Thymus (tissue), 11 donors: Measurements from ENCODE around the gene RPS15A. TPM values are rescaled to one million over a fixed set of nuclear protein-coding genes. Genes with fewer than 3 reads are reported as not detected.
"Not testable (repeated sequence)": the region's sequence is repeated elsewhere in the genome, so short reads cannot be mapped to it uniquely, and the experiment has no call there.

Source experiments
- DNase-seq, 9 donors: peaks; one replicate each; pipeline ENCODE4 v3.0.0-alpha.2; 2013; ENCODE audit warnings: low spot score in 9 of 9, low read depth in 6 of 9, missing footprints in 1 of 9
- H3K27ac ChIP-seq, 2 donors: one replicate each; pipeline ENCODE4 v1.5.1; 2013; ENCODE audit warnings: control low read depth in 1 of 2, low read depth in 1 of 2, low read length in 1 of 2, mild to moderate bottlenecking in 1 of 2, moderate library complexity in 1 of 2
- H3K27me3 ChIP-seq, 2 donors: one replicate each; pipeline ENCODE4 v1.5.1; 2013; ENCODE audit warnings: low read length in 1 of 2; ENCODE audit not compliant: control insufficient read depth in 2 of 2, insufficient read depth in 1 of 2
- H3K36me3 ChIP-seq, 2 donors: one replicate each; pipeline ENCODE4 v1.5.1; 2013; ENCODE audit warnings: low read length in 1 of 2, mild to moderate bottlenecking in 1 of 2, moderate library complexity in 1 of 2; ENCODE audit not compliant: control insufficient read depth in 2 of 2, insufficient read depth in 2 of 2
- H3K4me1 ChIP-seq, 2 donors: one replicate each; pipeline ENCODE4 v1.5.1; 2013; ENCODE audit warnings: low read length in 2 of 2; ENCODE audit not compliant: control insufficient read depth in 2 of 2, insufficient read depth in 2 of 2
- H3K4me3 ChIP-seq, 2 donors: one replicate each; pipeline ENCODE4 v1.5.1; 2013; ENCODE audit warnings: low read length in 2 of 2, control low read depth in 1 of 2, mild to moderate bottlenecking in 1 of 2
- H3K9me3 ChIP-seq, 2 donors: one replicate each; pipeline ENCODE4 v1.5.1; 2013; ENCODE audit warnings: low read length in 1 of 2, mild to moderate bottlenecking in 1 of 2; ENCODE audit not compliant: control insufficient read depth in 2 of 2, insufficient read depth in 1 of 2
- WGBS: extraction: QIAGEN DNeasy Blood & Tissue Kit; methylation state at CpG from one replicate; pipeline ENCODE4 v1.1.7; 2013; 5-methylcytosine and 5-hydroxymethylcytosine counted together
- polyA plus RNA-seq: library from polyadenylated mRNA; stranded (reverse); fragments of 200-250 nt; gene quantifications from one replicate; pipeline ENCODE4 v1.2.3, GENCODE V29; 2013
- total RNA-seq: library from RNA; stranded (reverse); fragments of 120-200 nt; gene quantifications from one replicate; pipeline ENCODE4 v1.2.4, GENCODE V29; 2013
- donor health status: healthy.

RPS15A gene
- total and polyA plus RNA-seq, 2 donors: 6,149 to 6,819 TPM

DNA sequence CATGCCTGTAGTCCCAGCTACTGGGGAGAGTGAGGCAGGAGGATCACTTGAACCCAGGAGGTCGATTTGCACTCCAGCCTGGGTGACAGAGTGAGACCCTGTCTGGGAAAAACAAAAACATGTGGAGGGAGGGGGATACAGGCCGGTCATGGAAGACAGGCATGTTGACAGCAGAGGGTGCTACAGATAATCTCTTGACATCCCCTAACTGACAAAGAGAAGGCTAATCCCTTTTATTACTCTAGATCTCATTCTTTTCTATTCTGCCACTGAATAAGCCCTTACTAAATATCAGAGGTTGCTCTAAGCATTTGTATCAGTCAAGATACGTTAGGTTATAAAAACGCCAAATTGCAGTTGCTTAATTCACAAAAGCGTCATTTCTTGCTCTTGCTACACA, 13.8 kb downstream of the RPS15A start:
- H3K36me3 ChIP-seq, H3K9me3 ChIP-seq, H3K27ac ChIP-seq, H3K4me1 ChIP-seq, DNase-seq, H3K4me3 ChIP-seq, H3K27me3 ChIP-seq: not testable (repeated sequence)
- WGBS: 96% methylated on average over 5 of the region's 5 CpGs

DNA sequence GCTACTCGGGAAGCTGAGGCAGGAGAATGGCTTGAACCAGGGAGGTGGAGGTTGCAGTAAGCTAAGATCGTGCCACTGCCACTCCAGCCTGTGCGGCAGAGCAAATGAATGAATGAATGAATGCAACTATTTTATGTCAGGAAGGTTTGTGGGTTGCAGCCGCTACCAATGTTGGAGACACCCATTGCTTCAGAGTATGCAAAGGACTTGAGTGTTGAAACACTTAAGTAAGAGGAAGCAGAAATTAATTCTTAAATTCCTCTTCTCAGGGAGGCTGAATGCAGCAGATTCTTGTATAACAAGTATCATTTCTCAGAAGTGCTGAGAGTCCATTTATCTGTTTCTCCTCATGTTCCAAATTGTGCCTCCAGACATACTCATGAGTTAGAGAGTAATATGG, 15.5 kb downstream of the RPS15A start:
- H3K4me3 ChIP-seq, DNase-seq, H3K4me1 ChIP-seq, H3K27ac ChIP-seq, H3K36me3 ChIP-seq, H3K27me3 ChIP-seq, H3K9me3 ChIP-seq: not testable (repeated sequence)
- 96% methylated on average over 4 of the region's 4 CpGs for WGBS

DNA sequence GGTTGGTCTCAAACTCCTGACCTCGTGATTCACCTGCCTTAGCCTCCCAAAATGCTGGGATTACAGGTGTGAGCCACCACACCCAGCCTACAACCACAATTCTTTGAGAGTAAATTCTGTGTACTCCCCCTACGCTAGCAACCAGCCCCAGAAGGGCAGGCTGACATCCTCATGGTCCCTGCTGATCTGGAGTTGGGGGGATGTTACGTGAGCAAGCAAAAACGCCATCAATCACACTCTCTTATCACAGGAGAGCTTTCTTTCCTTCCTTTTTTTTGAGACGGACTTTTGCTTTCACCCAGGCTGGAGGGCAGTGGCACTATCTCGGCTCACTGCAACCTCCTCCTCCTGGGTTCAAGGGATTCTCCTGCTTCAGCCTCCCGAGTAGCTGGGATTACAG, 18.0 kb downstream of the RPS15A start:
- not testable (repeated sequence) for H3K27me3 ChIP-seq, DNase-seq, H3K9me3 ChIP-seq, H3K36me3 ChIP-seq, H3K4me3 ChIP-seq, H3K27ac ChIP-seq, H3K4me1 ChIP-seq
- WGBS: 59% methylated on average over 7 of the region's 7 CpGs

GRCh38 chr16:18770336-18770962, 19.7 kb downstream of the RPS15A start:
- not testable (repeated sequence) for H3K4me1 ChIP-seq, H3K9me3 ChIP-seq, H3K36me3 ChIP-seq, H3K27ac ChIP-seq, H3K27me3 ChIP-seq, H3K4me3 ChIP-seq, DNase-seq
- WGBS: 98% methylated on average over 11 of the region's 11 CpGs

DNA sequence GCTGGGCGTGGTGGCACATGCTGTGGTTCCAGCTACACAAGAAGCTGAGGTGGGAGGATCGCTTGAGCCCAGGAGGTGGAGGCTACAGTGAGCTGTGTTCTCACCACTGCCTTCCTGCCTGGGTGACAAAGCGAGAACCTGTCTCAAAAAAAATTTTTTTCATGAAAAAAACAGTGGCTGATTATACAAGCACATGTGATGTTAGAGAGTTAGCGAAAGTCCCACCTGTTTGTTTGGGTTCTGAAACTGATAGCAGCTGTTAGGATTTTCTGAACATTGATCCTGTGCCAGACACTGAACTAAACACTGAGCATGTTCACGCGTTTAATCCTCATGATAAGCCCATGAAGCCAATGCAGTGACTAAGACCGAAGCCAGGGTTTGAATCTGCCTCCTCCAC, 22.9 kb downstream of the RPS15A start:
- 40% methylated on average over 6 of the region's 7 CpGs for WGBS
- not testable (repeated sequence) for H3K36me3 ChIP-seq, H3K4me1 ChIP-seq, H3K9me3 ChIP-seq, H3K27me3 ChIP-seq, H3K27ac ChIP-seq, H3K4me3 ChIP-seq
- DNase-seq: peak in 1 of 9 donors; percentile 33

DNA sequence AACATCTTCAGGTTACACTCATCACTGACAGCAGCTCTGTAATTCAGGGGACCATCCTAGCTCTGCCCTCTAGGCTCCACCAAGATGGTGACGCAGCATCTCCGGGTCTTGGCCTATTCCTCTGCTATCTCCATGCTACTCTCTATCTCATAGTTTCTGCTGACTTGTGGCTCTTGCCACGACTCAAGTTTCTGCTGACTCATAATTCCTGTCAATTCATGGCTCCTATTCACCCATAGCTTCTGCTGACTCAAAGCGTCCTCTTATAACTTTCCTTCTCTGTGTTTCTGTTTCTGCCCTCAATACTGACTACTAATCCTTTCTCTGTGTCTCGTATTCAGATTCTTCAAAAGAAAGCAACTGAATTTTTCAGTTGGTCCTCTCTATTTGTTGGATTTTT, 27.4 kb downstream of the RPS15A start:
- not testable (repeated sequence) for H3K4me3 ChIP-seq, H3K9me3 ChIP-seq, H3K4me1 ChIP-seq, H3K27ac ChIP-seq, H3K27me3 ChIP-seq, DNase-seq, H3K36me3 ChIP-seq
- WGBS: 31% methylated on average over 3 of the region's 5 CpGs

GRCh38 chr16:18759598-18760520, 30.3 kb downstream of the RPS15A start:
- H3K4me3 ChIP-seq, H3K9me3 ChIP-seq, H3K36me3 ChIP-seq, H3K27me3 ChIP-seq, DNase-seq, H3K4me1 ChIP-seq, H3K27ac ChIP-seq: not testable (repeated sequence)
- WGBS: 30% methylated on average over 18 of the region's 21 CpGs

DNA sequence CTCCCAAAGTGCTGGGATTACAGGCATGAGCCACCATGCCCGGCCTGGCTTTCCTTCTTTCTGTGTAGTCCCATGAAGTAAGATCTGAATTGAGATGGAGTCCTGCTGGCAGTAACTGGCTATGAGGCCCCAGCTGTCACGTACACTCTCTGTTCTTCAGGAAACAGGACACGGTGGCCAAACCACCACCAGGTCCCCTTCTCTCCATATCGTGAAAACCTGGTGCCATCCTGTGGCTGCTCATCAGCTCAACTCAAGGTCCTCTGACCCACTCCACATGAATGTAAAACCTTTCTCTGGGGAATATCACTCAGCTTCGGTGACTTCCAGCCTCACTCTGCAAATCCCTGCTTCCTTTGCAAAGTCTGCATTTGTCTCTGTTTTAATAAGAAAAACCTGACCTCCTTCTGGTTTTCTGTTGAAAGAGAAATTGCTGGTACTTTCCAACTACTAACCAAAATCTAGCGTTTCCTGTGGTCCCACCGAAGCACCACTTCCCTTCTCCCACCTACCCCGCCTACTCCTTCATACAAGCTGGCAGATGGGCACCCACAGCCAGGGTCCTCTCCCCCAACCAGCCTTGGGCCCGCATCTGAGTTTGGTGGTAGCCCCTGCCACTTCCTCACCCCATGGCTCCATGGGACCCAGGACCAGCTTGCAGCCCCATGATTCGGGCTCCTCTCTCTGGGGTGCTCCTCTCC, 32.0 kb downstream of the RPS15A start:
- H3K4me1 ChIP-seq, DNase-seq, H3K27ac ChIP-seq, H3K4me3 ChIP-seq, H3K27me3 ChIP-seq, H3K36me3 ChIP-seq, H3K9me3 ChIP-seq: not testable (repeated sequence)
- 12% methylated on average over 3 of the region's 10 CpGs for WGBS

GRCh38 chr16:18756639-18757038, 33.5 kb downstream of the RPS15A start:
- H3K36me3 ChIP-seq, H3K4me1 ChIP-seq, DNase-seq, H3K27ac ChIP-seq, H3K4me3 ChIP-seq, H3K27me3 ChIP-seq, H3K9me3 ChIP-seq: not testable (repeated sequence)
- WGBS: 71% methylated on average over 9 of the region's 9 CpGs
